ENCODE data around the gene FES. TPM values are rescaled to one million over a fixed set of nuclear protein-coding genes. Genes with fewer than 3 reads are reported as not detected.
"Not testable (repeated sequence)": the region's sequence is repeated elsewhere in the genome, so short reads cannot be mapped to it uniquely, and the experiment has no call there.

FES gene
- total RNA-seq, 2 donors from 2014 or later, result 9.3 to 14.9 TPM

DNA sequence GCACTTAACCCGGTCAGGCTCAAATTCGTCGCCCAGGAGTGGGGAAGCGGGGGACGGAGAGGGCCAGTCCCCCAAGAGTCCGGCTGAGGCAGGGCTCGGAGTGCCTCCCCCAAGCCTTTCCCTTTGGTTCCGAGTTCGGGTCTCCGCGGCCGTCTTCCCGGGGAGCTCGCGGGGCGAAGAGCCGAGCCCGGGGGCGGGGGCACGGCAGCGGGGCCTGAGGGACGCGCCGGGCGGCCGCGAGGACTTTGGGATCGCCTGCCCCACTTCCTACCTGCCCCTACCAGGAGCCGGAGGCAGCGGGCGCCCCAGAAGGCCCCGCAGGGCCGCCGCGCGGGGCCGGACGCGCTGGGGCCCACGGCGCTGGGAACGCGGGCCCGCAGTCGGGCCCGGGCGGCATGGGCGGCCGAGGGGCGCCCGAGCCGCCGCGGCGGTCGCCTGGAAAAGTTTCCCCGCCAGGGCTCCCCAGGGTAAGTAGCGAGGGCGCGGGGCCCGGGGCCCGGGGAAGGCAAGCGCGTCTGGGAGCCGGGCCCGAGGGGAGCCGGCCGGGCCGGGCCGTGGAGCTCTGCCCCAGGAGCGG is 13.1 kb upstream of the FES start:
- peak overlapping the region; percentile 95 to 98 for H3K27ac ChIP-seq
- no peak for DNase-seq (ENCODE audit: low spot score)
- H3K9me3 ChIP-seq, result no peaks in the 10 kb centered on the region
- TF ChIP-seq, protein P1, sequence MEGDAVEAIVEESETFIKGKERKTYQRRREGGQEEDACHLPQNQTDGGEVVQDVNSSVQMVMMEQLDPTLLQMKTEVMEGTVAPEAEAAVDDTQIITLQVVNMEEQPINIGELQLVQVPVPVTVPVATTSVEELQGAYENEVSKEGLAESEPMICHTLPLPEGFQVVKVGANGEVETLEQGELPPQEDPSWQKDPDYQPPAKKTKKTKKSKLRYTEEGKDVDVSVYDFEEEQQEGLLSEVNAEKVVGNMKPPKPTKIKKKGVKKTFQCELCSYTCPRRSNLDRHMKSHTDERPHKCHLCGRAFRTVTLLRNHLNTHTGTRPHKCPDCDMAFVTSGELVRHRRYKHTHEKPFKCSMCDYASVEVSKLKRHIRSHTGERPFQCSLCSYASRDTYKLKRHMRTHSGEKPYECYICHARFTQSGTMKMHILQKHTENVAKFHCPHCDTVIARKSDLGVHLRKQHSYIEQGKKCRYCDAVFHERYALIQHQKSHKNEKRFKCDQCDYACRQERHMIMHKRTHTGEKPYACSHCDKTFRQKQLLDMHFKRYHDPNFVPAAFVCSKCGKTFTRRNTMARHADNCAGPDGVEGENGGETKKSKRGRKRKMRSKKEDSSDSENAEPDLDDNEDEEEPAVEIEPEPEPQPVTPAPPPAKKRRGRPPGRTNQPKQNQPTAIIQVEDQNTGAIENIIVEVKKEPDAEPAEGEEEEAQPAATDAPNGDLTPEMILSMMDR (IDR thresholded peaks at IDR 0.05), result no peak
- peaks cover 0 to 54% of the 10 kb centered on the region in 2 donors for H3K4me1 ChIP-seq
- peaks cover 11% of the 10 kb centered on the region for H3K36me3 ChIP-seq
- H3K4me3 ChIP-seq, result peak overlapping the region; percentile 73 to 80
- no peaks in the 10 kb centered on the region for H3K27me3 ChIP-seq

GRCh38 chr15:90871716-90872485 is 12.4 kb upstream of the FES start:
- Histone ChIP-seq H3K4me3 (peak overlapping the region; percentile 73 to 80), H3K36me3 (peaks cover 18% of the 10 kb centered on the region), H3K27ac (peak overlapping the region; percentile 95 to 98), H3K27me3 (no peaks in the 10 kb centered on the region), H3K9me3 (no peaks in the 10 kb centered on the region), H3K4me1 (peaks cover 0 to 54% of the 10 kb centered on the region in 2 donors)
- no peak for DNase-seq (ENCODE audit: low spot score)
- TF ChIP-seq, protein P1 (IDR thresholded peaks at IDR 0.05), result no peak

GRCh38 chr15:90872486-90873184 is 11.7 kb upstream of the FES start:
- no peaks in the 10 kb centered on the region for H3K9me3 ChIP-seq
- TF ChIP-seq, protein P1 (IDR thresholded peaks at IDR 0.05), result no peak
- no peaks in the 10 kb centered on the region for H3K27me3 ChIP-seq
- peaks cover 0 to 54% of the 10 kb centered on the region in 2 donors for H3K4me1 ChIP-seq
- peak overlapping the region; percentile 95 to 98 for H3K27ac ChIP-seq
- DNase-seq (ENCODE audit: low spot score), result no peak
- peak overlapping the region; percentile 73 to 80 for H3K4me3 ChIP-seq
- peaks cover 25% of the 10 kb centered on the region for H3K36me3 ChIP-seq

- TF ChIP-seq, protein P1 (IDR thresholded peaks at IDR 0.05), result no peak
- no peak for DNase-seq (ENCODE audit: low spot score)
- Histone ChIP-seq H3K36me3 (peaks cover 34% of the 10 kb centered on the region), H3K4me1 (peaks cover 0 to 47% of the 10 kb centered on the region in 2 donors), H3K27ac (peak overlapping the region; percentile 95 to 98), H3K9me3 (no peaks in the 10 kb centered on the region), H3K27me3 (no peaks in the 10 kb centered on the region), H3K4me3 (peak overlapping the region in 1 of 2 donors; percentile 80)
Observed at GRCh38 chr15:90873488-90873997, 10.8 kb upstream of the FES start.

DNA sequence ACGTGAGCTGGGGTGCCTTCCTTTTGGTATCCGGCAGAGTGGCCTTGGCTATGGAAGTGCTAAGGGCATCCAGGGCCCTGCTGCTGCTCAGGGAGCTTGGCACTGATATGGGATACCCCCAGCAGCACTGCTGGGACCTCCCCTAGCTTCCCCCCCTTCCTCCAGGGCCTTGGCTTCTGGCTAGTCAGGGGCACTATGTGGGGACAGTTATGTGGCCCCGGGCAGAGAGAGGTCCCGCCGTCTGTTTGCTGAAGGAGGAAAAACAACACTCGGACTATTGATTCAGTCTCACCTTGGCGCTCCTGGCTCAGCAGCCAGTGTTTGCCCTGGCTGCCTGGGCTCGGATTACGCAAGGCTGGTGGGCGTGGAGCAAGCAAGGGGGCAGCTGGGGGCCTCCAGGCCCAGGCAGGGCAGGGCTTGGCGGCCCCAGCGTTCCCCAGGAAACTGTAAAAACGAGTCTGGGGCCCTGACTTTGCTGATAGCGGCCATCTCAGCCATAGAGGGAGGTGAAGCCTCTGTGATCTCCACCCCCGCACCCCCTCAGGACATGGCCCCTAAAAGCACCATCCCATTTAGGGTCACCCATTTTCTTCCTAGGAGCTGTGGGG is 10.2 kb upstream of the FES start:
- H3K27me3 ChIP-seq, result no peaks in the 10 kb centered on the region
- H3K36me3 ChIP-seq, result peaks cover 40% of the 10 kb centered on the region
- TF ChIP-seq, protein P1 (IDR thresholded peaks at IDR 0.05), result no peak
- H3K27ac ChIP-seq, result peak overlapping the region; percentile 95 to 98
- H3K9me3 ChIP-seq, result no peaks in the 10 kb centered on the region
- peak overlapping the region in 1 of 2 donors; percentile 80 for H3K4me3 ChIP-seq
- DNase-seq (ENCODE audit: low spot score), result no peak
- H3K4me1 ChIP-seq, result peaks cover 0 to 42% of the 10 kb centered on the region in 2 donors

- H3K36me3 ChIP-seq, result peaks cover 49% of the 10 kb centered on the region
- H3K27ac ChIP-seq; DNase-seq (ENCODE audit: low spot score); H3K9me3 ChIP-seq; H3K27me3 ChIP-seq; H3K4me3 ChIP-seq: not testable (repeated sequence)
- H3K4me1 ChIP-seq, result peaks cover 0 to 33% of the 10 kb centered on the region in 2 donors
Observed at GRCh38 chr15:90874986-90875385, 9.3 kb upstream of the FES start.
